ENCODE data around the gene S100A11. TPM values are rescaled to one million over a fixed set of nuclear protein-coding genes. Genes with fewer than 3 reads are reported as not detected.
A peak's percentile ranks its signal among the peaks of the same experiment; 100 is the strongest.
"Not testable (repeated sequence)": the region's sequence is repeated elsewhere in the genome, so short reads cannot be mapped to it uniquely, and the experiment has no call there.

S100A11 gene
- total RNA-seq: 668 and 686 TPM in 2 replicates

GRCh38 chr1:152036267-152037216 is at the start of gene S100A11:
TSS of gene S100A11 (minus strand) at chr1:152037004. CDS start at chr1:152036915, 89 bp downstream.
- no peak for DNase-seq (ENCODE audit: extremely low read depth, low read depth, low spot score)

- no peak for DNase-seq (ENCODE audit: extremely low read depth, low read depth, low spot score)
Observed at GRCh38 chr1:152084853-152085252, 48.0 kb upstream of the S100A11 start.

- DNase-seq (ENCODE audit: extremely low read depth, low read depth, low spot score): not testable (repeated sequence)
Observed at GRCh38 chr1:152081026-152081425, 44.2 kb upstream of the S100A11 start.

- not testable (repeated sequence) for DNase-seq (ENCODE audit: extremely low read depth, low read depth, low spot score)
Observed at GRCh38 chr1:152080494-152080893, 43.7 kb upstream of the S100A11 start.

GRCh38 chr1:152078831-152079441 is 42.1 kb upstream of the S100A11 start:
- no peak for DNase-seq (ENCODE audit: extremely low read depth, low read depth, low spot score)

GRCh38 chr1:152072311-152072710 is 35.5 kb upstream of the S100A11 start:
- DNase-seq (ENCODE audit: extremely low read depth, low read depth, low spot score): no peak

GRCh38 chr1:152071123-152071522 is 34.3 kb upstream of the S100A11 start:
- DNase-seq (ENCODE audit: extremely low read depth, low read depth, low spot score): no peak

- no peak for DNase-seq (ENCODE audit: extremely low read depth, low read depth, low spot score)
Observed at GRCh38 chr1:152067929-152068328, 31.1 kb upstream of the S100A11 start.

GRCh38 chr1:152067150-152067549 is 30.3 kb upstream of the S100A11 start:
- no peak for DNase-seq (ENCODE audit: extremely low read depth, low read depth, low spot score)

GRCh38 chr1:152061952-152062351 is 25.1 kb upstream of the S100A11 start:
- DNase-seq (ENCODE audit: extremely low read depth, low read depth, low spot score): no peak

GRCh38 chr1:152053375-152053774 is 16.6 kb upstream of the S100A11 start:
- DNase-seq (ENCODE audit: extremely low read depth, low read depth, low spot score): no peak

- no peak for DNase-seq (ENCODE audit: extremely low read depth, low read depth, low spot score)
Observed at GRCh38 chr1:152052606-152053005, 15.8 kb upstream of the S100A11 start.

- no peak for DNase-seq (ENCODE audit: extremely low read depth, low read depth, low spot score)
Observed at GRCh38 chr1:152050886-152051675, 14.3 kb upstream of the S100A11 start.

GRCh38 chr1:152049291-152050083 is 12.7 kb upstream of the S100A11 start:
- DNase-seq (ENCODE audit: extremely low read depth, low read depth, low spot score): no peak

GRCh38 chr1:152048416-152049009 is 11.7 kb upstream of the S100A11 start:
- no peak for DNase-seq (ENCODE audit: extremely low read depth, low read depth, low spot score)

- DNase-seq (ENCODE audit: extremely low read depth, low read depth, low spot score): peak; percentile 57
Observed at GRCh38 chr1:152047730-152048415, 11.1 kb upstream of the S100A11 start.

- no peak for DNase-seq (ENCODE audit: extremely low read depth, low read depth, low spot score)
Observed at GRCh38 chr1:152047413-152047729, 10.6 kb upstream of the S100A11 start.

- DNase-seq (ENCODE audit: extremely low read depth, low read depth, low spot score): no peak
Observed at GRCh38 chr1:152044386-152044785, 7.6 kb upstream of the S100A11 start.

- DNase-seq (ENCODE audit: extremely low read depth, low read depth, low spot score): no peak
Observed at GRCh38 chr1:152043870-152044269, 7.1 kb upstream of the S100A11 start.

- no peak for DNase-seq (ENCODE audit: extremely low read depth, low read depth, low spot score)
Observed at GRCh38 chr1:152042030-152042429, 5.2 kb upstream of the S100A11 start.

Measured in glomerular endothelial cell (primary cell).